GM18909 (cell line): ENCODE data around the gene POU2F2.
A peak's percentile ranks its signal among the peaks of the same experiment; 100 is the strongest.
"Not testable (repeated sequence)": the region's sequence is repeated elsewhere in the genome, so short reads cannot be mapped to it uniquely, and the experiment has no call there.

ENCODE experiments used
- ATAC-seq: cut with Tn5 transposase; IDR thresholded peaks from one replicate; pipeline ENCODE4 v1.9.1; 2021; ENCODE audit warnings: mild to moderate bottlenecking; ENCODE audit not compliant: unreplicated experiment, poor library complexity

Gene POU2F2

GRCh38 chr19:42108527-42109389 lies 23.5 kb downstream of the POU2F2 start:
- ATAC-seq: peak; percentile 60

GRCh38 chr19:42105368-42105767 lies 26.9 kb downstream of the POU2F2 start:
- ATAC-seq: no peak

- no peak for ATAC-seq
Observed at GRCh38 chr19:42102877-42103276, 29.4 kb downstream of the POU2F2 start.

GRCh38 chr19:42100241-42100640 lies 32.0 kb downstream of the POU2F2 start:
- ATAC-seq: not testable (repeated sequence)

- ATAC-seq: no peak
Observed at GRCh38 chr19:42099336-42099925, 32.8 kb downstream of the POU2F2 start.

GRCh38 chr19:42098781-42099180 lies 33.5 kb downstream of the POU2F2 start:
- no peak for ATAC-seq

- no peak for ATAC-seq
Observed at GRCh38 chr19:42097461-42097860, 34.8 kb downstream of the POU2F2 start.

- no peak for ATAC-seq
Observed at GRCh38 chr19:42096255-42096837, 35.9 kb downstream of the POU2F2 start.

GRCh38 chr19:42095814-42096230 lies 36.4 kb downstream of the POU2F2 start:
- ATAC-seq: no peak

- no peak for ATAC-seq
Observed at GRCh38 chr19:42095142-42095813, 37.0 kb downstream of the POU2F2 start.

GRCh38 chr19:42093926-42094325 lies 38.3 kb downstream of the POU2F2 start:
- no peak for ATAC-seq

GRCh38 chr19:42093505-42093904 lies 38.7 kb downstream of the POU2F2 start:
- no peak for ATAC-seq

- no peak for ATAC-seq
Observed at GRCh38 chr19:42092350-42092749, 39.9 kb downstream of the POU2F2 start.

- ATAC-seq: no peak
Observed at GRCh38 chr19:42091742-42092141, 40.5 kb downstream of the POU2F2 start.

GRCh38 chr19:42091300-42091699 lies 40.9 kb downstream of the POU2F2 start:
- no peak for ATAC-seq

- no peak for ATAC-seq
Observed at GRCh38 chr19:42090672-42091071, 41.6 kb downstream of the POU2F2 start.

- ATAC-seq: no peak
Observed at GRCh38 chr19:42089772-42090171, 42.5 kb downstream of the POU2F2 start.

- no peak for ATAC-seq
Observed at GRCh38 chr19:42089191-42089750, 43.0 kb downstream of the POU2F2 start.

GRCh38 chr19:42088471-42089190 lies 43.6 kb downstream of the POU2F2 start:
- no peak for ATAC-seq
